ENCODE data around the gene TIMM21. TPM values are rescaled to one million over a fixed set of nuclear protein-coding genes. Genes with fewer than 3 reads are reported as not detected.

The TIMM21 gene
- total and polyA plus RNA-seq, 9 of the 15 experiments (the other 6 are each of a cell fraction or from before 2014, with no cell fraction given) = 54.7 to 229 (median 83.3) TPM

- TF ChIP-seq GTF3C2 (IDR thresholded peaks at IDR 0.05; ENCODE audit: borderline replicate concordance, extremely low read depth, insufficient read length) (no peak), NKRF (IDR thresholded peaks at IDR 0.05; ENCODE audit: borderline replicate concordance) (no peak)
These were observed 6.4 kb downstream of the TIMM21 start (continued) for GRCh38 chr18:74154716-74155115.

DNA sequence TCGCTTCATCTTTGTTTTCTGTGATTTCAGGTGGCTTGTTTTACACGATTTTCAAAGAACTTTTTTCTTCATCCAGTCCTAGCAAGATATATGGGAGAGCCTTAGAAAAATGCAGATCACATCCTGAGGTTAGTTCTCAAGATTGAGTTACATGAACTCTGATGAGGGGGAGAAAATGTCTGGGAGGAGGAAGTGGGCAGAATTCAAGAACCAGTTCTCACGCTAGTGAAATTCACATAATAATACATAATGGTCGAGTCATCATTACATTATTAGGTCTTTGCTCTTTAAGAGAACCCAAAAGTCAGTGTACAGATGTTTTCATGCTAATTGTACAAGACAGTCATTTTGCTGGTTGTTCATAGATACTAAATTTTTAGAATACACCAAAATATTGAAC, 7.0 kb downstream of the TIMM21 start:
- ChIA-PET POLR2A (interaction anchor here (0.6 kb wide), 1 partner anchor 527 kb away, joined by 3 read pairs; no protein-coding TSS in a partner anchor), CTCF (ENCODE audit: low intra/inter-chr PET ratio) (no interaction called here)
- peaks cover 0 to 2% of the 10 kb centered on the region in 2 experiments; a peak in 1 of 5 replicates for H3K4me1 ChIP-seq (replicated peaks in 1 of 2; ENCODE audit: control insufficient read depth in 2 of 2, insufficient read depth in 2 of 2, low read length in 2 of 2)
- no peak overlapping the region for H2AFZ ChIP-seq (ENCODE audit: low read depth, low read length)
- no peak overlapping the region for H3K4me3 ChIP-seq
- no peaks in the 10 kb centered on the region for H3K27me3 ChIP-seq (ENCODE audit: control insufficient read depth in 2 of 2, insufficient read depth in 2 of 2, low read length in 2 of 2)
- no peaks in the 10 kb centered on the region; the same call in 1 of the 2 replicates for H4K20me1 ChIP-seq (replicated peaks; ENCODE audit: control insufficient read depth, insufficient read depth, low read length)
- H3K9ac ChIP-seq (ENCODE audit: insufficient read depth in 1 of 2, low read depth in 2 of 2, low read length in 2 of 2) = no peak overlapping the region
- intact Hi-C loops (cut with micrococcal nuclease) (no loop called here), in situ Hi-C loops (cut with MboI) (no loop called here)
- no peaks in the 10 kb centered on the region for H3K9me3 ChIP-seq (replicated peaks; ENCODE audit: control insufficient read depth, insufficient read depth, low read depth, low read length)
- ATAC-seq (no peak), DNase-seq (ENCODE audit: extremely low read depth in 1 of 4, low spot score in 3 of 4) (no peak), FAIRE-seq (no peak)
- no TSS peak for BruUV-seq (replicated peaks)
- H3K36me3 ChIP-seq (ENCODE audit: control insufficient read depth, insufficient read depth, low read length) = peaks cover 96% of the 10 kb centered on the region
- peaks cover 38% of the 10 kb centered on the region for H3K79me2 ChIP-seq (ENCODE audit: control insufficient read depth, insufficient read depth, low read length)
- H3K27ac ChIP-seq (ENCODE audit: extremely low read depth, low read depth, low read length) = no peak overlapping the region
- WGBS (ENCODE audit: insufficient coverage, low coverage, missing lambda C conversion rate) = 77% methylated on average over 4 of the region's 4 CpGs
- TF ChIP-seq ZZZ3 (IDR thresholded peaks at IDR 0.05) = no peak
- TF ChIP-seq ZKSCAN1 (IDR thresholded peaks at IDR 0.05; ENCODE audit: low read depth, low read length) = no peak
- TF ChIP-seq NFE2 (IDR thresholded peaks at IDR 0.05; ENCODE audit: low read depth) = no peak
- TF ChIP-seq NR1H2 (CRISPR knock-in tag; IDR thresholded peaks at IDR 0.05) = no peak
- TF ChIP-seq KDM5B (IDR thresholded peaks at IDR 0.05; ENCODE audit: insufficient replicate concordance, low read depth, low read length) = no peak
- TF ChIP-seq CLOCK (CRISPR knock-in tag; IDR thresholded peaks at IDR 0.05; ENCODE audit: borderline replicate concordance) = no peak
- TF ChIP-seq FIP1L1 (IDR thresholded peaks at IDR 0.05; ENCODE audit: low read depth, low read length, poor library complexity, severe bottlenecking) = no peak
- TF ChIP-seq ZNF668 (CRISPR knock-in tag; IDR thresholded peaks at IDR 0.05) = no peak
- peaks cover 3% of the 10 kb centered on the region for H3K9me1 ChIP-seq (ENCODE audit: control insufficient read depth, insufficient read depth, low read length)
- no peak overlapping the region for H3K4me2 ChIP-seq (ENCODE audit: insufficient read depth, low read length)

All from K562 (cell line).